D721Med (cell line): ENCODE measurements around the gene PPP1R12A.

ENCODE experiments used
- DNase-seq: peaks from one replicate; pipeline ENCODE4 v3.0.0; 2011; ENCODE audit warnings: low spot score; ENCODE audit not compliant: insufficient read length
- FAIRE-seq: peaks from 2 replicates; lab custom pipeline; 2011; peaks lifted over from hg19 to GRCh38; lab: Jason Lieb, UNC
- TF ChIP-seq, protein P1 (sequence below): IDR thresholded peaks from 2 replicates; pipeline ENCODE4 v1.5.1; 2012; ENCODE audit warnings: mild to moderate bottlenecking, control low read depth; ENCODE audit not compliant: insufficient read depth; ENCODE audit errors: missing control alignments

PPP1R12A gene

DNA sequence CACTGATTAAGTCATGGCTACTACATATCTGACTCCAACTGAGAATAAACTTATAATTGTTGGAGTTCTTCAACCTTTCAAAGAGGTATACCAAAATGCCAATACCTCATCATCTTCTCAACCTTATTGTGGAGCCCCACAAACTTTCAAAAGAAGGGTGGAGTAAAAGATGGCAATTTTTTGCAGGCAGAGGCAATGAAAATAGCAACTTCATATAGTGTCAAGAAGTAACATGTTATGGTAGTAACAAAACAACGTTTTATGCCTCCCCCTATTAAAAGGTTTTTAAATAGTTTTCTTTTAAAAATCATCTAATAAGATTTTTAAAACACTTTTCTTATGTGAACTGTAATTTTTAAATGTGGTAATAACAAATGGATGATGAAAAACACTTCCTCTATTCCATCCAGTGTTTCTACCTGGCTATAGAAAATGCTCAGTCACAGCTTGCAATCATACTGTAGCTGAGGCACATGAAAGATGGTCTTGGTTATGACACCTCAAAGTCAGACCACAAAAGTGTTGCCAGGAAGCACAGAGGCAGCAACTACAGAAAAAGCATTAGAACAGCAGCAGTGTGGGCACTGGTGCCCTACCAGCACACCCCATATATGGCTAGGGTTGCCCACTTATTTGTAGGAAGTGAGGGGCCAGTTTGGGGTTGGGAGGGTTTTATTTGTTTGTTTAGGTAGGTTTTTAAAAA lies 7.0 kb downstream of the PPP1R12A start:
- no peak for FAIRE-seq
- no peak for DNase-seq
- TF ChIP-seq, protein P1, sequence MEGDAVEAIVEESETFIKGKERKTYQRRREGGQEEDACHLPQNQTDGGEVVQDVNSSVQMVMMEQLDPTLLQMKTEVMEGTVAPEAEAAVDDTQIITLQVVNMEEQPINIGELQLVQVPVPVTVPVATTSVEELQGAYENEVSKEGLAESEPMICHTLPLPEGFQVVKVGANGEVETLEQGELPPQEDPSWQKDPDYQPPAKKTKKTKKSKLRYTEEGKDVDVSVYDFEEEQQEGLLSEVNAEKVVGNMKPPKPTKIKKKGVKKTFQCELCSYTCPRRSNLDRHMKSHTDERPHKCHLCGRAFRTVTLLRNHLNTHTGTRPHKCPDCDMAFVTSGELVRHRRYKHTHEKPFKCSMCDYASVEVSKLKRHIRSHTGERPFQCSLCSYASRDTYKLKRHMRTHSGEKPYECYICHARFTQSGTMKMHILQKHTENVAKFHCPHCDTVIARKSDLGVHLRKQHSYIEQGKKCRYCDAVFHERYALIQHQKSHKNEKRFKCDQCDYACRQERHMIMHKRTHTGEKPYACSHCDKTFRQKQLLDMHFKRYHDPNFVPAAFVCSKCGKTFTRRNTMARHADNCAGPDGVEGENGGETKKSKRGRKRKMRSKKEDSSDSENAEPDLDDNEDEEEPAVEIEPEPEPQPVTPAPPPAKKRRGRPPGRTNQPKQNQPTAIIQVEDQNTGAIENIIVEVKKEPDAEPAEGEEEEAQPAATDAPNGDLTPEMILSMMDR: no peak

DNA sequence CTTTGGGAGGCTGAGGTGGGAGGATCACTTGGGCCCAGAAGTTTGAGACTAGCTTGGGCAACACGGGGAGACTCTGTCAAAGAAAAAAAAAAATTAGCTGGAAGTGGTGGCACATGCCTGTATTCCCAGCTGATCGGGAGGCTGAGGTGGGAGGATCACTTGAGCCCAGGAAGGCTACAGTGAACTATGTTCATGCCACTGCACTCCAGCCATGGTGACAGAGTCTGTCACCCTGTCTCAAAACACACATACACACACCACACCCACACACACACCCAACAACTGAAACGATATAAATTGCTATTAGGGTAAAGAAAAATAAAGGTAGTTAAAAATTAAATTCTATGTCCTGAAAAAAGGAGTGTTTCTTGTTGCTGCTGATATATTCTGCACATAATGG lies 7.9 kb downstream of the PPP1R12A start:
- FAIRE-seq (no peak), DNase-seq (no peak)
- TF ChIP-seq, protein P1: no peak

- no peak for FAIRE-seq
Observed at GRCh38 chr12:79925492-79925891, 9.4 kb downstream of the PPP1R12A start.

GRCh38 chr12:79921786-79922185 lies 13.1 kb downstream of the PPP1R12A start:
- TF ChIP-seq, protein P1: no peak
- FAIRE-seq: no peak
- no peak for DNase-seq

More at GRCh38 chr12:79925492-79925891, 9.4 kb downstream of the PPP1R12A start:
- TF ChIP-seq, protein P1: no peak
- DNase-seq: no peak

DNA sequence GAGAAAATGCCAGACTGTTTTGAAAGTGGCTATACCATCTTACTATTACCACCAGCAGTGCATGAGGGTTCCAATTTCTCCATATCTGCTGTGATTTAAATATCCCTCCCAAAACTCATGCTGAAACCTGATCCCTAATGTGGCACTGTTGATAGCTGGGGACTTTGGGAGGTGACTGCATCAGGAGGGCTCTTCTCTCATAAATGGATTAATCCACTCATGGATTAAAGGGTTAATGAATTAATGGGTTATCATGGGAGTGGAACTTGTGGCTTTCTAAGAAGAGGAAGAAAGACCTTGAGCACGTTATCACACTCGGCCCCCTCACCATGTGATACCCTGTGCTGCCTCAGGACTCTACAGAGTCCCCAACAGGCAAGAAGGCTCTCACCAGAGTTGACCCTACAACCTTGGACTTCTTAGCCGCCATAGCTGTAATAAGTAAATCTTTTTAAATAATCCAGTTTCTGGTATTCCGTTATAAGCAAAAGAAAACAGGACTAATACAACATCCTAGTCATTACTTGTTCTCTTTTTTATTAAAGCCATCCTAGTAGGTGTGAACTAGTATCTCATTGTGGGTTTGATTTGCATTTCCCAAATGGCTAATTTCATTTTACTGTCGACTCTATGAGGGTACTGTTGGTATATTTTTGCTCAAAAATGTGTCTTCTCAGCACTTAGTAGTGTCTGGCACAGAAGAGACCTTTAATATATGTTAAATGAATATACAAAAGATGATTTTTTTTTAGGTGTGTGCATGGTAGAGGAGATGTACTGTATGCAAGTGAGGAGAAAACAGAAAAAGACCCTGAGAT lies 14.3 kb downstream of the PPP1R12A start:
- FAIRE-seq (no peak), DNase-seq (no peak)
- TF ChIP-seq, protein P1: no peak

DNA sequence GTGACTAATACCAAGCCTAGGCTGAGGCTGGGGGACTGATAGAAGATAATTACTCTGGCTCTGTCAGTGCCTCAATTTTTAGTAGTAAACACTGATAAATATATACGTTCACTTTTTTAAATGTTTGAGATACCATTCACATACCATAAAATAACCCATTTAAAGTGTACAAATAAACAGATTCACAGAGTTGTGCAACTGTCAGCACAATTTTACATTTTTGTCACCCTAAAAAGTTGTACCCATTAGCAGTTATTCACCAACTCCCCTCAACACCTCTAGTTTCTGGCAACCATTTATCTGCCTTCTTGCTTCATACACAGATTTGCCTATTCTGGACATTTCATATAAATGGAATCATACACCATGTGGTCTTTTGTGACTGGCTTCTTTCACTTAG lies 15.1 kb downstream of the PPP1R12A start:
- DNase-seq (no peak), FAIRE-seq (no peak)
- TF ChIP-seq, protein P1: no peak
